ENCODE results near the gene SND1. TPM values are rescaled to one million over a fixed set of nuclear protein-coding genes. Genes with fewer than 3 reads are reported as not detected.

SND1 gene
- total and polyA plus RNA-seq, 7 donors: 29.2 to 72.8 (median 48.2) TPM

- Histone ChIP-seq H3K27ac (no peak overlapping the region), H3K27me3 (ENCODE audit: insufficient read depth in 3 of 3, low read length in 2 of 3) (peaks cover 0 to 12% (median 0%) of the 10 kb centered on the region in 3 donors), H3K4me3 (no peak overlapping the region), H3K36me3 (ENCODE audit: insufficient read depth in 1 of 2, low read depth in 1 of 2) (no peaks in the 10 kb centered on the region), H3K4me1 (no peaks in the 10 kb centered on the region), H3K9me3 (no peaks in the 10 kb centered on the region)
- intact Hi-C loops (cut with DNase I): no loop called here
- 87 to 91% (median 89%) methylated on average over 6 of the region's 6 CpGs for WGBS, 3 donors
- ATAC-seq: no peak
- DNase-seq: no peak
- no peak for TF ChIP-seq CTCF (IDR thresholded peaks at IDR 0.05)
These were observed 465.7 kb downstream of the SND1 start for GRCh38 chr7:128117691-128118090.

- H3K9me3 ChIP-seq: no peaks in the 10 kb centered on the region
- 83 to 91% (median 86%) methylated on average over 5 of the region's 5 CpGs for WGBS, 3 donors
- ATAC-seq: no peak
These were observed 467.0 kb downstream of the SND1 start for GRCh38 chr7:128119036-128119435.

GRCh38 chr7:128120116-128120515 lies 468.1 kb downstream of the SND1 start:
- no peak for DNase-seq
- ATAC-seq: no peak
- no peaks in the 10 kb centered on the region for H3K9me3 ChIP-seq
- 96 to 97% (median 96%) methylated on average over 7 of the region's 7 CpGs for WGBS, 3 donors
- H3K27me3 ChIP-seq (ENCODE audit: insufficient read depth in 3 of 3, low read length in 2 of 3): peaks cover 0 to 12% (median 3%) of the 10 kb centered on the region in 3 donors
- no peaks in the 10 kb centered on the region for H3K36me3 ChIP-seq (ENCODE audit: insufficient read depth in 1 of 2, low read depth in 1 of 2)
- intact Hi-C loops (cut with DNase I): no loop called here
- no peak for TF ChIP-seq CTCF (IDR thresholded peaks at IDR 0.05)
- H3K27ac ChIP-seq: no peak overlapping the region
- no peaks in the 10 kb centered on the region for H3K4me1 ChIP-seq
- no peak overlapping the region for H3K4me3 ChIP-seq

More at GRCh38 chr7:128119036-128119435, 467.0 kb downstream of the SND1 start:
- intact Hi-C loops (cut with DNase I): no loop called here
- H3K36me3 ChIP-seq (ENCODE audit: insufficient read depth in 1 of 2, low read depth in 1 of 2): no peaks in the 10 kb centered on the region
- peaks cover 0 to 17% (median 3%) of the 10 kb centered on the region in 3 donors for H3K27me3 ChIP-seq (ENCODE audit: insufficient read depth in 3 of 3, low read length in 2 of 3)
- no peak for DNase-seq
- TF ChIP-seq CTCF (IDR thresholded peaks at IDR 0.05): no peak
- H3K27ac ChIP-seq: no peak overlapping the region
- no peak overlapping the region for H3K4me3 ChIP-seq
- no peaks in the 10 kb centered on the region for H3K4me1 ChIP-seq

GRCh38 chr7:128120976-128121490 lies 469.0 kb downstream of the SND1 start:
- 54 to 68% (median 57%) methylated on average over 7 of the region's 7 CpGs for WGBS, 3 donors

More at GRCh38 chr7:128120976-128121490, 469.0 kb downstream of the SND1 start:
- ATAC-seq (no peak), DNase-seq (no peak)
- no peaks in the 10 kb centered on the region for H3K36me3 ChIP-seq (ENCODE audit: insufficient read depth in 1 of 2, low read depth in 1 of 2)
- no peaks in the 10 kb centered on the region for H3K4me1 ChIP-seq
- no peak overlapping the region for H3K4me3 ChIP-seq
- no peaks in the 10 kb centered on the region for H3K9me3 ChIP-seq
- H3K27ac ChIP-seq: no peak overlapping the region
- peaks cover 0 to 15% (median 3%) of the 10 kb centered on the region in 3 donors for H3K27me3 ChIP-seq (ENCODE audit: insufficient read depth in 3 of 3, low read length in 2 of 3)
- intact Hi-C loops (cut with DNase I): no loop called here
- no peak for TF ChIP-seq CTCF (IDR thresholded peaks at IDR 0.05)
